ENCODE results near the gene ALDOB.

GRCh38 chr9:101468116-101468515, 32.5 kb upstream of the ALDOB start:
- no peak for TF ChIP-seq CTCF (IDR thresholded peaks at IDR 0.05; ENCODE audit: low read depth, low read length, poor library complexity, severe bottlenecking)
- TF ChIP-seq EZH2phosphoT487 (IDR thresholded peaks at IDR 0.05; ENCODE audit: borderline replicate concordance, low read length) = no peak
